Immature natural killer cell (primary cell): ENCODE data around the gene LCOR. TPM values are rescaled to one million over a fixed set of nuclear protein-coding genes. Genes with fewer than 3 reads are reported as not detected.
"Not testable (repeated sequence)": the region's sequence is repeated elsewhere in the genome, so short reads cannot be mapped to it uniquely, and the experiment has no call there.

Source experiments
- DNase-seq, 3 donors: peaks; one replicate each; pipeline ENCODE4 v3.0.0; 2022; ENCODE audit warnings: mixed read lengths in 1 of 3
- H3K27ac Mint-ChIP-seq, 6 donors: one replicate each; pipeline ENCODE4 v1.8.0; 2020; ENCODE audit warnings: mixed read lengths in 6 of 6, mild to moderate bottlenecking in 5 of 6, inconsistent platforms in 4 of 6, moderate library complexity in 3 of 6
- H3K27me3 Mint-ChIP-seq, 3 donors: one replicate each; pipeline ENCODE4 v1.8.0; 2020 to 2021; ENCODE audit warnings: low read depth in 3 of 3, mild to moderate bottlenecking in 3 of 3, mixed read lengths in 3 of 3, moderate library complexity in 3 of 3, inconsistent platforms in 1 of 3
- H3K36me3 Mint-ChIP-seq, 3 donors: one replicate each; pipeline ENCODE4 v1.8.0; 2020; ENCODE audit warnings: mixed read lengths in 3 of 3, inconsistent platforms in 2 of 3, mild to moderate bottlenecking in 2 of 3
- H3K4me1 Mint-ChIP-seq, 2 donors: one replicate each; pipeline ENCODE4 v1.8.0; 2020; ENCODE audit warnings: inconsistent platforms in 2 of 2, mild to moderate bottlenecking in 2 of 2, mixed read lengths in 2 of 2, moderate library complexity in 1 of 2
- H3K4me3 Mint-ChIP-seq, 5 donors: one replicate each; pipeline ENCODE4 v1.8.0; 2020; ENCODE audit warnings: mild to moderate bottlenecking in 5 of 5, mixed read lengths in 5 of 5, inconsistent platforms in 3 of 5, moderate library complexity in 3 of 5
- H3K9me3 Mint-ChIP-seq, 6 donors: one replicate each; pipeline ENCODE4 v1.8.0; 2020; ENCODE audit warnings: mild to moderate bottlenecking in 6 of 6, mixed read lengths in 6 of 6, inconsistent platforms in 4 of 6, moderate library complexity in 3 of 6
- polyA plus RNA-seq, 3 donors: library from polyadenylated mRNA; unstranded; fragments of 300-500 nt; fragmentation: Illumina TruSeq; gene quantifications; one replicate each; pipeline ENCODE4 v1.2.3, GENCODE V29; 2021

The LCOR gene
- polyA plus RNA-seq, 3 donors from 2014 or later: 14.1 to 35.1 (median 27.0) TPM

GRCh38 chr10:96912405-96912804 lies 80.3 kb downstream of the LCOR start:
- Mint-ChIP-seq H3K27me3 (peaks cover 0 to 3% (median 0%) of the 10 kb centered on the region in 3 donors), H3K36me3 (peaks cover 10 to 15% (median 13%) of the 10 kb centered on the region in 3 donors), H3K4me1 (peaks cover 21 to 51% of the 10 kb centered on the region in 2 donors), H3K4me3 (no peak overlapping the region), H3K27ac (peak overlapping the region in 2 of 6 donors; percentile 6 to 65), H3K9me3 (no peaks in the 10 kb centered on the region)
- DNase-seq: no peak

- peaks cover 0 to 2% (median 0%) of the 10 kb centered on the region in 3 donors for H3K27me3 Mint-ChIP-seq
- H3K27ac Mint-ChIP-seq: no peak overlapping the region
Observed at GRCh38 chr10:96913906-96914305, 81.8 kb downstream of the LCOR start.

GRCh38 chr10:96917628-96918027 lies 85.5 kb downstream of the LCOR start:
- Mint-ChIP-seq H3K27ac (peak overlapping the region in 4 of 6 donors; percentile 1 to 16 (median 4)), H3K9me3 (no peaks in the 10 kb centered on the region), H3K4me1 (peaks cover 27 to 56% of the 10 kb centered on the region in 2 donors), H3K4me3 (no peak overlapping the region), H3K27me3 (peaks cover 0 to 2% (median 0%) of the 10 kb centered on the region in 3 donors), H3K36me3 (peaks cover 4 to 9% (median 5%) of the 10 kb centered on the region in 3 donors)
- DNase-seq: no peak

More at GRCh38 chr10:96913906-96914305, 81.8 kb downstream of the LCOR start:
- Mint-ChIP-seq H3K36me3 (peaks cover 9 to 14% (median 12%) of the 10 kb centered on the region in 3 donors), H3K4me3 (no peak overlapping the region), H3K4me1 (peaks cover 26 to 61% of the 10 kb centered on the region in 2 donors), H3K9me3 (no peaks in the 10 kb centered on the region)
- no peak for DNase-seq

GRCh38 chr10:96918214-96919002 lies 86.3 kb downstream of the LCOR start:
- Mint-ChIP-seq H3K36me3 (peaks cover 0 to 5% (median under 1%) of the 10 kb centered on the region in 3 donors), H3K27ac (peak overlapping the region in 5 of 6 donors; percentile 5 to 45 (median 16)), H3K4me3 (no peak overlapping the region), H3K9me3 (no peaks in the 10 kb centered on the region), H3K27me3 (peaks cover 0 to 1% (median 0%) of the 10 kb centered on the region in 3 donors), H3K4me1 (peaks cover 25 to 54% of the 10 kb centered on the region in 2 donors)
- DNase-seq: no peak

GRCh38 chr10:96919785-96920430 lies 87.8 kb downstream of the LCOR start:
- Mint-ChIP-seq H3K4me3 (no peak overlapping the region), H3K36me3 (peaks cover 0 to 5% (median 1%) of the 10 kb centered on the region in 3 donors), H3K9me3 (no peaks in the 10 kb centered on the region), H3K27me3 (peaks cover 0 to 1% (median 0%) of the 10 kb centered on the region in 3 donors), H3K4me1 (peaks cover 30 to 66% of the 10 kb centered on the region in 2 donors), H3K27ac (peak overlapping the region in 5 of 6 donors; percentile 43 to 54 (median 48))
- no peak for DNase-seq

- peaks cover 0 to 1% (median 0%) of the 10 kb centered on the region in 3 donors for H3K27me3 Mint-ChIP-seq
- no peak overlapping the region for H3K4me3 Mint-ChIP-seq
- H3K27ac Mint-ChIP-seq: no peak overlapping the region
- H3K36me3 Mint-ChIP-seq: peaks cover 3 to 6% (median 5%) of the 10 kb centered on the region in 3 donors
- H3K9me3 Mint-ChIP-seq: no peaks in the 10 kb centered on the region
- no peak for DNase-seq
- peaks cover 36 to 76% of the 10 kb centered on the region in 2 donors for H3K4me1 Mint-ChIP-seq
Observed at GRCh38 chr10:96921655-96922054, 89.6 kb downstream of the LCOR start.

- H3K27ac Mint-ChIP-seq: peak overlapping the region in 1 of 6 donors; percentile 54
- peaks cover 32 to 76% of the 10 kb centered on the region in 2 donors for H3K4me1 Mint-ChIP-seq
- H3K9me3 Mint-ChIP-seq: no peaks in the 10 kb centered on the region
- H3K4me3 Mint-ChIP-seq: no peak overlapping the region
- peaks cover 0 to 1% (median 0%) of the 10 kb centered on the region in 3 donors for H3K27me3 Mint-ChIP-seq
- no peak for DNase-seq
- H3K36me3 Mint-ChIP-seq: peaks cover 3 to 15% (median 7%) of the 10 kb centered on the region in 3 donors
Observed at GRCh38 chr10:96922978-96923948, 91.2 kb downstream of the LCOR start.

- Mint-ChIP-seq H3K36me3 (peaks cover 7 to 24% (median 11%) of the 10 kb centered on the region in 3 donors), H3K4me3 (no peak overlapping the region), H3K27me3 (peaks cover 0 to 1% (median 0%) of the 10 kb centered on the region in 3 donors), H3K9me3 (no peaks in the 10 kb centered on the region), H3K4me1 (peaks cover 28 to 79% of the 10 kb centered on the region in 2 donors), H3K27ac (peak overlapping the region in 1 of 6 donors; percentile 30)
- no peak for DNase-seq
Observed at GRCh38 chr10:96924861-96925260, 92.8 kb downstream of the LCOR start.

GRCh38 chr10:96930469-96930868 lies 98.4 kb downstream of the LCOR start:
- Mint-ChIP-seq H3K4me1 (peaks cover 10 to 63% of the 10 kb centered on the region in 2 donors), H3K4me3 (no peak overlapping the region), H3K27me3 (no peaks in the 10 kb centered on the region), H3K27ac (no peak overlapping the region), H3K36me3 (peaks cover 7 to 24% (median 7%) of the 10 kb centered on the region in 3 donors), H3K9me3 (no peaks in the 10 kb centered on the region)
- DNase-seq: no peak

GRCh38 chr10:96935148-96935547 lies 103.0 kb downstream of the LCOR start:
- Mint-ChIP-seq H3K9me3 (no peaks in the 10 kb centered on the region), H3K4me1 (peaks cover 8 to 28% of the 10 kb centered on the region in 2 donors), H3K27me3 (peaks cover 0 to 4% (median 2%) of the 10 kb centered on the region in 3 donors), H3K36me3 (peaks cover 0 to 4% (median 0%) of the 10 kb centered on the region in 3 donors), H3K27ac (no peak overlapping the region), H3K4me3 (no peak overlapping the region)
- no peak for DNase-seq

- Mint-ChIP-seq H3K9me3 (no peaks in the 10 kb centered on the region), H3K4me1 (peaks cover 8 to 22% of the 10 kb centered on the region in 2 donors), H3K36me3 (peaks cover 0 to 4% (median 0%) of the 10 kb centered on the region in 3 donors), H3K27me3 (peaks cover 0 to 4% (median 2%) of the 10 kb centered on the region in 3 donors), H3K4me3 (no peak overlapping the region), H3K27ac (peak overlapping the region in 1 of 6 donors; percentile 42)
- DNase-seq: no peak
Observed at GRCh38 chr10:96935810-96936209, 103.7 kb downstream of the LCOR start.

GRCh38 chr10:96943161-96943560 lies 111.1 kb downstream of the LCOR start:
- not testable (repeated sequence) for H3K9me3 Mint-ChIP-seq, H3K4me3 Mint-ChIP-seq

GRCh38 chr10:96947036-96947435 lies 114.9 kb downstream of the LCOR start:
- no peak for DNase-seq
- peak overlapping the region in 1 of 6 donors; percentile 29 for H3K27ac Mint-ChIP-seq
- peaks cover 6 to 13% (median 6%) of the 10 kb centered on the region in 3 donors for H3K36me3 Mint-ChIP-seq
- no peaks in the 10 kb centered on the region for H3K27me3 Mint-ChIP-seq
- no peak overlapping the region for H3K4me3 Mint-ChIP-seq
- no peaks in the 10 kb centered on the region for H3K9me3 Mint-ChIP-seq
- peaks cover 19 to 43% of the 10 kb centered on the region in 2 donors for H3K4me1 Mint-ChIP-seq

More at GRCh38 chr10:96943161-96943560, 111.1 kb downstream of the LCOR start:
- H3K4me1 Mint-ChIP-seq: peaks cover 19 to 28% of the 10 kb centered on the region in 2 donors
- not testable (repeated sequence) for H3K27me3 Mint-ChIP-seq, H3K36me3 Mint-ChIP-seq, DNase-seq, H3K27ac Mint-ChIP-seq
